BE2C (cell line): Measurements from ENCODE around the gene APPL2.

Experiments used
- DNase-seq: peaks from one replicate; pipeline ENCODE4 v3.0.0-alpha.2; 2020
- H3K27me3 ChIP-seq: fragments of 250-450 bp; sonication (Bioruptor Pico); 2 replicates; pipeline ENCODE4 v1.5.1; 2020; ENCODE audit warnings: mild to moderate bottlenecking
- H3K36me3 ChIP-seq: fragments of 250-450 bp; sonication (Bioruptor Pico); 2 replicates; pipeline ENCODE4 v1.5.1; 2020; ENCODE audit warnings: mild to moderate bottlenecking
- H3K4me1 ChIP-seq: fragments of 250-450 bp; sonication (Bioruptor Pico); 2 replicates; pipeline ENCODE4 v1.5.1; 2020
- H3K4me3 ChIP-seq: 2 replicates; pipeline ENCODE4 v1.5.1; 2011; ENCODE audit warnings: low read depth, low read length
- H3K9me3 ChIP-seq: fragments of 250-450 bp; sonication (Bioruptor Pico); 2 replicates; pipeline ENCODE4 v1.5.1; 2020
- CTCF ChIP-seq: IDR thresholded peaks from 2 replicates; pipeline ENCODE4 v1.5.1; 2012; ENCODE audit warnings: mild to moderate bottlenecking, low read depth, low read length

Gene APPL2

GRCh38 chr12:105223884-105224283 is 12.1 kb downstream of the APPL2 start:
- no peak for DNase-seq
- H3K4me1 ChIP-seq = no peaks in the 10 kb centered on the region
- H3K36me3 ChIP-seq = no peaks in the 10 kb centered on the region
- TF ChIP-seq CTCF = no peak
- no peaks in the 10 kb centered on the region for H3K27me3 ChIP-seq
- no peaks in the 10 kb centered on the region for H3K9me3 ChIP-seq
- H3K4me3 ChIP-seq = no peak overlapping the region

GRCh38 chr12:105223352-105223845 is 12.6 kb downstream of the APPL2 start:
- H3K4me1 ChIP-seq = no peaks in the 10 kb centered on the region
- H3K9me3 ChIP-seq = no peaks in the 10 kb centered on the region
- H3K36me3 ChIP-seq = no peaks in the 10 kb centered on the region
- no peak overlapping the region for H3K4me3 ChIP-seq
- DNase-seq = no peak
- TF ChIP-seq CTCF = no peak
- no peaks in the 10 kb centered on the region for H3K27me3 ChIP-seq

GRCh38 chr12:105222726-105223351 is 13.1 kb downstream of the APPL2 start:
- Histone ChIP-seq H3K36me3 (no peaks in the 10 kb centered on the region), H3K4me1 (no peaks in the 10 kb centered on the region), H3K9me3 (no peaks in the 10 kb centered on the region), H3K27me3 (no peaks in the 10 kb centered on the region), H3K4me3 (no peak overlapping the region)
- no peak for DNase-seq
- no peak for TF ChIP-seq CTCF

GRCh38 chr12:105222284-105222655 is 13.7 kb downstream of the APPL2 start:
- Histone ChIP-seq H3K9me3 (no peaks in the 10 kb centered on the region), H3K36me3 (no peaks in the 10 kb centered on the region), H3K4me1 (no peaks in the 10 kb centered on the region), H3K27me3 (no peaks in the 10 kb centered on the region), H3K4me3 (no peak overlapping the region)
- no peak for TF ChIP-seq CTCF
- DNase-seq = no peak

GRCh38 chr12:105221583-105222283 is 14.2 kb downstream of the APPL2 start:
- Histone ChIP-seq H3K36me3 (no peaks in the 10 kb centered on the region), H3K4me1 (no peaks in the 10 kb centered on the region), H3K27me3 (no peaks in the 10 kb centered on the region), H3K4me3 (no peak overlapping the region), H3K9me3 (no peaks in the 10 kb centered on the region)
- TF ChIP-seq CTCF = no peak
- DNase-seq = no peak

GRCh38 chr12:105220929-105221290 is 15.1 kb downstream of the APPL2 start:
- Histone ChIP-seq H3K4me1 (no peaks in the 10 kb centered on the region), H3K27me3 (no peaks in the 10 kb centered on the region), H3K4me3 (no peak overlapping the region), H3K9me3 (no peaks in the 10 kb centered on the region), H3K36me3 (no peaks in the 10 kb centered on the region; the same call in 1 of the 2 replicates)
- no peak for TF ChIP-seq CTCF
- DNase-seq = no peak
